Breast epithelium (tissue), 3 donors: ENCODE data around the gene EPB41L1.

ENCODE experiments used
- CTCF ChIP-seq, 3 donors: fragments of 450-650 bp; IDR thresholded peaks; one replicate each; pipeline ENCODE4 v1.5.1; 2016 to 2017; ENCODE audit warnings: antibody characterized with exemption in 3 of 3, mild to moderate bottlenecking in 3 of 3, moderate library complexity in 3 of 3
- POLR2A ChIP-seq: fragments of 450-650 bp; IDR thresholded peaks from one replicate; pipeline ENCODE4 v1.6.1; 2016; ENCODE audit warnings: antibody characterized with exemption, mild to moderate bottlenecking, moderate library complexity
- POLR2AphosphoS5 ChIP-seq, 3 donors: sonication (generic); formaldehyde crosslinking; IDR thresholded peaks; one replicate each; pipeline ENCODE4 v1.6.1; 2017; ENCODE audit warnings: antibody characterized with exemption in 3 of 3

DNA sequence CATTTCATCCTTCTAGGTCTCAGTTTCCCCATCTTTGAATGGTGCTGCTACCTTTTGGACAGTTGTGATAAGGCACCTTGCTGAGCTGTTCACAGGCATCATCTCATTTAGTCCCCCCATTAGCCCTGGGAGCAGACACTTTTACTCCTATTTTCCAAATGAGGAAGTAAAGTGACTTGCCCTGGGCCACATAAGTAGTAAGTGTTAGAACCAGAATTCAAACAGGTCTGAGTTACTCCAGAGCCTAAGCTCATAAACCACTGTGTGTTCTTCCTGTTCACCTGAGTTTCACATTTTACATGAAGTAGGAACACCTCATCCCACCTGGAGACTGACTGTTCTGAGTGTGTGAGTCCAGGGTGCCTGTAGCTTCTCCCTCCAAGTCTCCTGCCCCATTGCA lies 43.5 kb upstream of the EPB41L1 start:
- TF ChIP-seq POLR2A, result no peak
- TF ChIP-seq CTCF (IDR thresholded peaks at IDR 0.05), result no peak
- no peak for TF ChIP-seq POLR2AphosphoS5 (IDR thresholded peaks at IDR 0.05)
